Measurements from ENCODE around the gene PLCB4.

Gene PLCB4

GRCh38 chr20:9161311-9161710 is 92.4 kb downstream of the PLCB4 start:
- Histone ChIP-seq H3K27ac (no peak overlapping the region), H3K4me3 (no peak overlapping the region)

DNA sequence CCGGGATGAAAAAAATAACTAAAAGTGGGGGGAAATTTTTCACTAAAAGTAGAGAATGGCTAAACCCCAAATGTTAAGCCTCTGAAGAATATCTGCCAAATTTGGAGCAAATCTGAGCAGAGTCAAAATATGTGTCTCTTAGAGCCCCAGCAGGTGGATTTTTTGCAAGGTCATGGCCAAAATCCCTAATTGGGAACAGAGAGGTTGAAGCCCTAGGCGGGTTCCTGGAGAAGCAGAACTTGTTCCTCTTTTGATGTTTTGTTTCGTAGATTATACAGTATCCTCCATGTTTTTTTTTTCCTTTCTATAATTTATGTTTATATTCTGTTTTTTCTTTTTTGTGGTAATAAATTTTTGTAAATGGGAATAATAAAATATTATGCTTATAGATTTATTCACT is 94.4 kb downstream of the PLCB4 start:
- Histone ChIP-seq H3K4me3 (no peak overlapping the region), H3K27ac (no peak overlapping the region)

DNA sequence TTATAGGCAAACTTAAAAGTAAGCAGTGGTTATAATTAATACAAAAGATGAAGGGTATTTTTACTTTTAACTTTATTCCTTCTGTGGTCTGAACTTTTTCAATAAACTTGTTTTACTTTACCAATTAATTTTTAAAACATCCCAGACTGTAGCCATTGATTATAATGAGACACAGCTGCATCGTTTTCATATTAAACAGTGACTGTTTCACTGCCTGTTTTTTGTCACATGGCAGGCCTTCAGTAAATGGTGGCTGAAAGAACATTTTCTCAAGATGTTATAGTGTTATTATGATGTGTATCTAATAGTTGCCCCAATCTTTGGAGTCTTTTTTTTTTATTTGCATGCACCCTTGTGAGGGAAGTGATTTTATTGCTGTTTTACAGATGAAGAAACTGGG is 95.1 kb downstream of the PLCB4 start:
- H3K27ac ChIP-seq, result no peak overlapping the region
- no peak overlapping the region for H3K4me3 ChIP-seq

GRCh38 chr20:9165261-9165660 is 96.4 kb downstream of the PLCB4 start:
- Histone ChIP-seq H3K4me3 (no peak overlapping the region), H3K27ac (no peak overlapping the region)

DNA sequence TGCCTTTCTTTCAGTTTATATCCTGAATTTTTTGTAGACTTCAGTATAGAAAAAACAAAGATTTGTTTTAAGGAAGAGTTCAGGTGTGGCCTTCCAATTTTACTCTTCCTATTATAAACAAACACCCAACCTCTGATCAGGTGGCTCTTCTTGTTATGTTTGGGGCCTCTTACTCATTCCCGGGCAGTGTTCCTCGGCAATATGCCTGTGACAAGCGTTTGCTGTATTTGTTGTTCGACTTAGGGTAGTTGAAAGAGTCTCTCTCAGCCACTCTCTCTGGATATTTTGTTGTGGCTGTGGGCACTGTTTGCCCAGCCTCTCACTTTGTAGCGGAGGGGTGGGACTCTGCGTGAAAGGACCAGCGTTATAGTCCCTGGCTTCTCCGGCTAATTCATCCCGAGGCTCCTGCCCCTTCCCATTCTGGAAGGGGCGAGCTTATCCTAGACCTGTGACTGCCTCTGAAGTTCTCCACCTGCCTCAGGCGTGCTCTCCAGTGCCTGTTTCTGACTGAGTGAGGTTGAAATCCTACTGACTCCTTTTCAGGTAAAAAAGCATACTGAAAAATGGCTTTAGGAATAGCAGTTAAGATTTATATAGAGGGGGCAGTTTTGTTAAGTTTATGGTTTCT is 97.4 kb downstream of the PLCB4 start:
- Histone ChIP-seq H3K27ac (no peak overlapping the region), H3K4me3 (no peak overlapping the region)

- Histone ChIP-seq H3K4me3 (no peak overlapping the region), H3K27ac (no peak overlapping the region)
These were observed 100.5 kb downstream of the PLCB4 start for GRCh38 chr20:9169409-9169808.

GRCh38 chr20:9172851-9173250 is 104.0 kb downstream of the PLCB4 start:
- no peak overlapping the region for H3K27ac ChIP-seq
- no peak overlapping the region for H3K4me3 ChIP-seq

GRCh38 chr20:9177278-9177677 is 108.4 kb downstream of the PLCB4 start:
- Histone ChIP-seq H3K4me3 (no peak overlapping the region), H3K27ac (no peak overlapping the region)

DNA sequence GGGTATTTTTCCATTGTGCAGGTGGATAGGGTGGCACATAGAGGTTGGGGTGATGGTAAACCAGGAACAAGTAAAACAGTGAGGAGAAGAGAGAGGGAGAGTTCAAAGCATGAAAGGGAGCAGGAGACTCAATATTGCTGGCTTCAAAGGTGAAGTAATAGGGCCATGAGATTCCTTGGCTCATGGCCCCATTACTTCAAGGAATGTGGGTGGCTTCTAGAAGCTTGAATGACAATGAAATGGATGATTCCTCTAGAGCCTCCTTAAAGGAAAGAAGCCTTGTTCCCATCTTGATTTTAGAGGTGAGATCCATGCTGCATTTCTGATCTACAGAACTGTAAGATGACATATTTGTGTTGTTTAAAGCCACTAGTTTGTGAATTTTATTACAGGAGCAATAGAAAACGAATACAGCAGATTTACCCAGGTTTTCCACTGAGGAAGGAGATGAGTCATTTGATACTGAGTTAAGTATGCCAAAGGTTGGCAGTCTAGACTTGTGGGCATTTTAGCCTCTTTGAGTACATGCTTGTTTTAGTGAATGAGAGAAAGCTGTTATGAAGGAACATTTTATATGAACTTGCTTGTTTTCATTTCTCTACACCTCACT is 110.4 kb downstream of the PLCB4 start:
- H3K27ac ChIP-seq, result no peak overlapping the region

GRCh38 chr20:9179867-9180266 is 111.0 kb downstream of the PLCB4 start:
- H3K4me3 ChIP-seq, result no peak overlapping the region

More for the DNA sequence above, 110.4 kb downstream of the PLCB4 start:
- no peak overlapping the region for H3K4me3 ChIP-seq

GRCh38 chr20:9180481-9181257 is 111.8 kb downstream of the PLCB4 start:
- no peak overlapping the region for H3K27ac ChIP-seq
- H3K4me3 ChIP-seq, result no peak overlapping the region

More at GRCh38 chr20:9179867-9180266, 111.0 kb downstream of the PLCB4 start:
- H3K27ac ChIP-seq, result no peak overlapping the region

DNA sequence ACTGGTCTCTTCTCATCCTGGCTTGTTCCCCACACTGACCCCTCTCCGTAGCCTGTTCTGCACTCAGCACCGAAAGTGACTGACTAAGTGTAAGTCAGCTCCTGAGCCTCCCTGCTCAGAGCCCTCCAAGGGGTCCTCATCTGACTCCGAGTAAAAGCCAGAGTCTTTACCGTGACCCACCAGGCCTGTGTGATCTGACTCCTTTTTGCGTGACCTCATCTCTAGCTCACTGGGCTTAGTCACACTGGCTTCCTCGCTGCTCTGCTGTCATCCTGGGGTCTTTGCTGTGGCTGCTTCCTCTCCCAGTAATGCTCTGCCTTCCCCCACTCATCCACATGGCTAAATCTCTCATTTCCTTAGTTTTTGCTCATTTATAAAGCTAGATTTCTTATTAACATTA is 116.6 kb downstream of the PLCB4 start:
- H3K4me3 ChIP-seq, result no peak overlapping the region
- no peak overlapping the region for H3K27ac ChIP-seq

- Histone ChIP-seq H3K4me3 (no peak overlapping the region), H3K27ac (no peak overlapping the region)
These were observed 117.5 kb downstream of the PLCB4 start for GRCh38 chr20:9186396-9186795.

GRCh38 chr20:9195031-9195430 is 126.1 kb downstream of the PLCB4 start:
- Histone ChIP-seq H3K27ac (no peak overlapping the region), H3K4me3 (no peak overlapping the region)

GRCh38 chr20:9196110-9196509 is 127.2 kb downstream of the PLCB4 start:
- Histone ChIP-seq H3K4me3 (no peak overlapping the region), H3K27ac (no peak overlapping the region)

DNA sequence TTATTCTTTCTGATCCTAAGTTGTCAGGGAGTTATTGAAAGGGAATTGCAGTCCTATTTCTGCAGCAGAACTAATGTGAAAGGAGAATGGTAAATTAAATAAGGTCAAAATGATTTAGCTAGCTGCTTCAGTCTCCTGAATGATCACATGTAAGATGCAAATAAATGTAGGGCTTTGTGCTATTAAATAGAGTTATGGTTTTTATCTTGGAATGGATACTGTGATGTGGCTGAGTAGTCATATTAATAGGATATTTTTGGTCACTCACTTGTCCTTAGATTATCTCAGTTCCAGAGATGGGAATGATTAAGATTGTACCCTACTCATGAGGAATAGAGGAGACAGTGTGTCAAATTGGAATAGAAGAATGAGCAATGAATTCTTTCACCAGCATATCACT is 129.6 kb downstream of the PLCB4 start:
- no peak overlapping the region for H3K27ac ChIP-seq
- no peak overlapping the region for H3K4me3 ChIP-seq

DNA sequence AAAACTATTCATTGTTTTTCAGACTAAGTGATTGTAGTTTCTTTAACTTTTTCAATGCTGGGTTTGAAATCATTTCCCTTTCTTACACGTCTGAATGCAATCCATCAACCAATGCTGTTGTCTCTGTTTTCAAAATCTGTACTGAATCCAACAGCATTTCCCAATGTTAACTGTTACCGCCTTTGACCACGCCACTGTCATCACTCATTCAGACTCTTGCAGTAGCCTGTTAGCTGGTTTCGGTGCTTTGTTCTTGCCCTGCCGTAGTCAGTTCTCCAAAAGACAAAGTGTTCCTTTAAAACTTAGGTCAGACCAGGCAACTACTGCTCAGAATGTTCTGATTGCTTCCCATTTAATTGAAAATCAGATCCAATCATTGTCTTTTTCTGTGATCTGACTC is 131.3 kb downstream of the PLCB4 start:
- Histone ChIP-seq H3K27ac (no peak overlapping the region), H3K4me3 (no peak overlapping the region)

DNA sequence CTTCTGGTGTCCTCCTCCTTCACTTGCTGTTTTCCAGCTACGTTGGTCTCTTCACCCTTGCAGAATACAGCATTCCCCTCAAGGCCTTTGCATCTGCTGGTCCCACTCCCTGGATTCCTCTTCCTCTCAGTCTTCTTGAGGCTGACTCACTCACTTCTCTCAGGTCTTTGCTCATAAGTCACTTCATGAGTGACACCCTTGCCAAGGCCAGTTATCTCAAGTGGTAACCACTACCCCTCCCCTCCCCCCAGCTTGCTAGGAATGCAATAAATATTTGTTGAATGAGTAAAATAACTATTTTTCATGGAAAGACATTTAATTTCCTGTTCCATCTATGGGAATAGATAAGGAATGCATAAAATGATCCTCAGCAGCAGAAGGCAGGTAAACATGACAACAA is 131.7 kb downstream of the PLCB4 start:
- no peak overlapping the region for H3K4me3 ChIP-seq

DNA sequence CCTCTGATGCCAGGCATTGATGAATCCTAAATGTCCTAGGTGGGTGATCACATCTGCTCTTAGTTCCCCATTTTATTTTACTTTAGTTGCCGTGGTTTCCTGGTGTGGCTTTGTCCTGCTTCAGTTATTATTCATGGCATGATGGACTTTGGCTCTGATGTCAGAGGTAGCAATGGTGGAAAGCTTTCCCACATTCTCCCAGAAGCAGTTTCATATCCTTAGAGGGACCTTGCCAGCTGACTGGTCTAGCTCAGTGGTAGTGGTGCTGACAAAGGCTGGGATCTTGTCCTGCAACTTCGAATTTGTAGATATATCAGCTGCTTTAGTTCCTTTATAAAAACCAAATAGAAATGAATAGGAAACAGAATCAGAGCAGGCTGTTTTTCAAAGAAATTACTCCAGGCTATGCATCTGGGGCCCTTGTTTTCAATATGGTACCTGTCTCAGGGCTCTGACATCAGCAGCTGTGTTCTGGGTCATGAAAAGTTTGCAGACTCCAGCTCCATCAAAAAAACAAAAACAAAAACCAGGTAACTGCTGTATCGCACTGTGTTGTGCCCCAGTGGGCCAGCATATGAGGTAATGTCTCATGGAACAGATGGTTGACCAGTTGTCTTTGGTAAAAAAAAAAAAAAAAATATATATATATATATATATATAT is 133.7 kb downstream of the PLCB4 start:
- Histone ChIP-seq H3K4me3 (no peak overlapping the region), H3K27ac (no peak overlapping the region)

More for the DNA sequence above, 131.7 kb downstream of the PLCB4 start:
- no peak overlapping the region for H3K27ac ChIP-seq

- Histone ChIP-seq H3K27ac (no peak overlapping the region), H3K4me3 (no peak overlapping the region)
These were observed 134.2 kb downstream of the PLCB4 start for GRCh38 chr20:9203081-9203447.

DNA sequence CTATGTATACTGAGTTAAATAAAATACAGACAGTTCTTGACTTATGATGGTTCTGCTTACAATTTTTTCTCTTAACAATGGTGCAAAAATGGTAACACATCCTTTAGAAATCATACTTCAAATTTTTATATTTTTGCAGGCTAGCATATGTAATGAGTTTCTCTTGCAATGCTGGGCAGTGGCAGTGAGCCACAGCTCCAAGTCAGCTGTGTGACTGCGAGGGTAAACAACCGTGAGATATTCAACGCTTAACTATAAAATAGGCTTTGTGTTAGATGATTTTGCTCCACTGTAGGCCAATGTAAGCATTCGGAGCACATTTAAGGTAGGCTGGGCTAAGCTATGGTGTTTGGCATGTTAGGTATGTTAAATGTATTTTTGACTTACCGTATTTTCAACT is 136.1 kb downstream of the PLCB4 start:
- Histone ChIP-seq H3K27ac (no peak overlapping the region), H3K4me3 (no peak overlapping the region)
